ENCODE data around the gene F5.

- TF ChIP-seq CTCF (IDR thresholded peaks at IDR 0.05) (no peak), POLR2AphosphoS5 (IDR thresholded peaks at IDR 0.05) (no peak)
Measured at GRCh38 chr1:169576241-169576934, 9.9 kb downstream of the F5 start.

Data from sigmoid colon (tissue), 4 donors.